Subcutaneous adipose tissue (tissue), 4 donors: ENCODE results near the gene IGSF8. TPM values are rescaled to one million over a fixed set of nuclear protein-coding genes. Genes with fewer than 3 reads are reported as not detected.

ENCODE experiments used
- total RNA-seq, 4 donors: library from RNA; depleted of rRNA; stranded (reverse); fragments of >200 nt; gene quantifications; one replicate each; pipeline ENCODE4 v1.1.0, GENCODE V29; 2016
- TF ChIP-seq, protein P1 (sequence below): fragments of 450-650 bp; IDR thresholded peaks from one replicate; pipeline ENCODE4 v1.5.1; 2016; ENCODE audit warnings: low read depth, mild to moderate bottlenecking, control low read depth, antibody characterized with exemption, moderate library complexity

IGSF8 gene
- total RNA-seq, 4 donors from 2014 or later: 6.4 to 28.8 (median 18.7) TPM

DNA sequence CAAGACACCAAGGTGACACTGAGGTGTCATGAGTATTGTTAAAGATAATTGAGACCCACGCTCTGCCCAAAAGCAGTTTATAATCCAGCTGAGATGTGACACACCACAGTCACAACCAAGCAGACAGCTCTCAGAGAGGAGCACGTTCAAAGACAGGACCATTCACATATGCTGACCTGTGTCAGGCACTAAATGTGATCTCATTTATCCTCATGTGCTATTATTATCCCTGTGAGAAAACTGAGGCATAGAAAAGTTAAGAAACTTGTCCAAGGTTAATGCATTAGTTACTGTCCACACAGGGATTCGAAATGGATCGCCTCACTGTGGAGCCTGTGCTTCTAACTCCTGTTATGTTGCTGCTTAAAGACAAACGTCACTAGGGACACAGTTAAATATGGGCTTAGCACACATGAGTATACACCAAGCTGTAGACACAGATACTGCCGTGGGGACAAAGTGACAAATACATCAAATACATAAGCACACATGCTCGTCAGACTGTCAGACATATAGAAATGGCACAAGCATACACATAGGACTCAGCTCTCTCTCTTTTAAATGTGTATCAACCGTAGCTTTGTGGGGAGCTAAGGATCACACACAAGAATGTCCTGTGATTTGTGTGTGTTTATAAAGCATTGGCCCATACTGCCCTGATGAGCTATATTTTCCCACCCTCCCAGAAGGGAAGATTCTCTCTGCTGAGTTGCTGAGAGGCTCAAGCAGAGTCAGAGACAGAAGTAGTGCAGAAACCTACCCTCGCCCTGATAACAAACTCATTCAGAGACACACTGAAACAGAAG, 3.5 kb upstream of the IGSF8 start:
- TF ChIP-seq, protein P1, sequence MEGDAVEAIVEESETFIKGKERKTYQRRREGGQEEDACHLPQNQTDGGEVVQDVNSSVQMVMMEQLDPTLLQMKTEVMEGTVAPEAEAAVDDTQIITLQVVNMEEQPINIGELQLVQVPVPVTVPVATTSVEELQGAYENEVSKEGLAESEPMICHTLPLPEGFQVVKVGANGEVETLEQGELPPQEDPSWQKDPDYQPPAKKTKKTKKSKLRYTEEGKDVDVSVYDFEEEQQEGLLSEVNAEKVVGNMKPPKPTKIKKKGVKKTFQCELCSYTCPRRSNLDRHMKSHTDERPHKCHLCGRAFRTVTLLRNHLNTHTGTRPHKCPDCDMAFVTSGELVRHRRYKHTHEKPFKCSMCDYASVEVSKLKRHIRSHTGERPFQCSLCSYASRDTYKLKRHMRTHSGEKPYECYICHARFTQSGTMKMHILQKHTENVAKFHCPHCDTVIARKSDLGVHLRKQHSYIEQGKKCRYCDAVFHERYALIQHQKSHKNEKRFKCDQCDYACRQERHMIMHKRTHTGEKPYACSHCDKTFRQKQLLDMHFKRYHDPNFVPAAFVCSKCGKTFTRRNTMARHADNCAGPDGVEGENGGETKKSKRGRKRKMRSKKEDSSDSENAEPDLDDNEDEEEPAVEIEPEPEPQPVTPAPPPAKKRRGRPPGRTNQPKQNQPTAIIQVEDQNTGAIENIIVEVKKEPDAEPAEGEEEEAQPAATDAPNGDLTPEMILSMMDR: no peak

DNA sequence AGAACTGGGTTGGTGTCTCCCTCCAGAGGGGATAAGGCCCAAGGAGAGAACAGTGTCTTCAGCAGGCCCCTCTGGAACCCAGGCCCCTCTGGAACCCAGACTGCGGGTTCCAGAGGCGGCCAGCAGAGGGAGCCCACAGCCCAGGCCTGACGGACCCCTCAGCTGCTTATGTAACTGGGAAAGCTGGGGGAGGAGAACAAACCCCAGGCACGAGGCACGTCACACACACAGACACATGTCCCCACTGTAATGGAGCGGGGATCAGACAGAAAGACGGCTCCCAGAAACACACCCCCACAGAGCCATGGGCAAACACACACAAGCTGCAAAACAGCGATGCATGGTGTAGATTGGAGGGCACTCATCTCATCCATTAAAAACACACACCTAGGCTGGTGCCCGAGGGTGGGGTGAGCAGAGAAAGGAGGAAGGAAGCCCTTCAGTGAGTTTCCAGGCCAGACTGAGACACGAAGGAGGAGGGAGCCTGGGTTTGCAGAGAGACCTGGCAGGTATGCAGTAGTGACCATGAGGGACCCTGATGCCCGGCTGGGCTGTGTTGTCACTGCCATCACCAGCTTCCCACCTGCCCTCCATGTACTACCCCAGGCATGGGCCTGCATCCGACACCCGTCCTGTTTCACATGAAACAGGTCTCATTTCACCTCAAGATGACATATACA, 2.8 kb upstream of the IGSF8 start:
- TF ChIP-seq, protein P1: no peak

DNA sequence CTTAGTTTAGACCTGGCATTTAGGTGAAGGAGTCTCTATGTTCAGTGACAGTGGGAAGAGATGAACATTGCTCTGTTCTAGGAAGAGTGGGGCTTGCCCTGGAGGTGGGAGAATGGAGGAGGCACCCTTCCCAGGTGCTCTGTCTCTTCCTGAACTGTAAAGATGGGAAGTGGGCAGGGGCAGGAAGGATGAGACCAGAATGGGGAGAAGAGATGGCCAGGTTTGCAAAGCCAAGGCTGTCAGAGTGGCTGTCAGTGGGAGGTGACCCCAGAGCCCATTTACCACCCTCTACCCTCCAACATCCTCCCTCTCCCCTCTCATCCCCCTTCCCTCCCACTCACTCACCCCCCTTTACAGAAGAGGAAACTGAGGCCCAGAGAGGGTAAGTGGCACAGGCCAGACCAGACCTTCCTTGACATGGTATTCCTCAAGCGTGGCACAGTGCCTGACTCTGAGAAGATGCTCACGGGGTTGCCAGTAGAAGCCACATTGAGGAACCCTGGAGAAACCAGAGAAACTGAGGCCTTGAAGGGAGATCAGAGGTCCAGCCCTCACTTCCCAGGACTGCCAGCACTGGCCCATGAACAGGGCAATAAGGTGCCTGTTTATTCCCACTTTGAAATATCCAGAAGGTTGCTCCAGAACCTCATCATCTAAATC, 1.4 kb upstream of the IGSF8 start:
- TF ChIP-seq, protein P1: no peak

DNA sequence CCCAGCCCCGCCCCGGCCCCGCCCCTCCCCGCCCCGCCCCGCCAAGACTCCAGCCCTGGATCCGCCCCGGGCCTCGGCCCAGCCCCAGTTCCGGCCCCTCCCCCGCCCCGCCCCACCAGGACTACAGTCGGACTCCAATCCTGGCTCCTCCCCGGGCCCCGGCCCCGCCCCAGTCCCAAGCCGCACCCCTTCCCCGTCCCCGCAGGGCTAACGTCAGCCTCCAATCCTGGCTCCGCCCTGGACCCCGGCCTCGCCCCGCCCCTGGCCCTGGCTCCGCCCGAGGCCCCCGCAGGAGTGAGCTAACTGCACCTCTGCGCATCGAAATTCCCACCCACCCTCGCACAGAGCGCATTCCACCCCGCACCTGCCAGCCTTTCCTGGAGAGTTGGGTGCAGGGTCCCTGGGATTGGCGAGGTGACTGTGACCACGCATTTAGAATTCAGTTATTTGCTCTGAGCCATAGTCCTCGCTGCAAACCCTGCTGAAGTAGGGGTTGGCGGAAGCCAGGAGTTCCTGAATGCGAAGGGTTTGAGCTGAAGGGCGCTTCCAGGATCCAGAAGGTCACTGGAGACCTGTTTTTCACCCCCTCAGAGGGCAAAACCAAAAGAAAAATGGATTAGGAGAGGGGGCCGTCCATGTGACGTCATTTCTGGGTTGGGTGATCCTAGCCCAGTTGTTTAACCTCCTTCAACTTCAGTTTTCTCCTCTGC, 588 bp upstream of the IGSF8 start:
- TF ChIP-seq, protein P1: no peak

DNA sequence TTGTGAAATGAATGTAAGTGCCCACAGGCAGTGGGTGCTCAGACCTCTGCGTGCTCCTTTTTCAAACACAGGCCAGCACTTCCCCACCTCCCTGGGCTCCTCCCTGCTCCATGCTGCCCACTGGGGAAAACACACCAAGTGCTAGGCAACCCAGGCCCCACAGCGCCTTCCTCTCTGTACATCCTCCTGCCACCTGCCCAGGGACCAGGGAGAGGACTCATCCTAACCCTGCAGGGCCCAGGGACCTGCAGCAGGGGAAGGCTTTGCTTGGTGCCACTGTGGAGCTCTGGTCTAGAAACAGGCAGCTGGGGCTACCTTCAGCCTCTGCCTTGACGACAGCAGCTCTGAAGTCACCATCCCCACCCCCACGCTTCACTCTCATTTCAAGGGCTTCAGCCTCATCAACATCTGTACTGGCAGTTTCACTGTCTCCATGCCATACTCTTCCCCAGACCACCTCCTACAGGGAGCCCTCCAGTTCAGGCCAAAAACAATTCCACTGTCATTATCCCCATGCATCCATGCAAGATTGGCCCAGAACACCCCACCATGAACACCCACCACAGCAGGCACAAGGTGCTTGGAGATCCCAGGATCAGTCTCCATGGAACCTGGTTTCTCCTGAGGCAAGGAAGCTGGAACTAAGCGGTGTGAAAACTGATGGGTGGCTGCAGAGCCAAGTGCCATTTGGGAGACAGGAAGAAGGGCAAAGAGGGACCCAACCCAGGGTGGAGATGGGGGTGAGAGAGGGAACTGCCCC, 1.1 kb downstream of the IGSF8 start:
- TF ChIP-seq, protein P1: no peak

DNA sequence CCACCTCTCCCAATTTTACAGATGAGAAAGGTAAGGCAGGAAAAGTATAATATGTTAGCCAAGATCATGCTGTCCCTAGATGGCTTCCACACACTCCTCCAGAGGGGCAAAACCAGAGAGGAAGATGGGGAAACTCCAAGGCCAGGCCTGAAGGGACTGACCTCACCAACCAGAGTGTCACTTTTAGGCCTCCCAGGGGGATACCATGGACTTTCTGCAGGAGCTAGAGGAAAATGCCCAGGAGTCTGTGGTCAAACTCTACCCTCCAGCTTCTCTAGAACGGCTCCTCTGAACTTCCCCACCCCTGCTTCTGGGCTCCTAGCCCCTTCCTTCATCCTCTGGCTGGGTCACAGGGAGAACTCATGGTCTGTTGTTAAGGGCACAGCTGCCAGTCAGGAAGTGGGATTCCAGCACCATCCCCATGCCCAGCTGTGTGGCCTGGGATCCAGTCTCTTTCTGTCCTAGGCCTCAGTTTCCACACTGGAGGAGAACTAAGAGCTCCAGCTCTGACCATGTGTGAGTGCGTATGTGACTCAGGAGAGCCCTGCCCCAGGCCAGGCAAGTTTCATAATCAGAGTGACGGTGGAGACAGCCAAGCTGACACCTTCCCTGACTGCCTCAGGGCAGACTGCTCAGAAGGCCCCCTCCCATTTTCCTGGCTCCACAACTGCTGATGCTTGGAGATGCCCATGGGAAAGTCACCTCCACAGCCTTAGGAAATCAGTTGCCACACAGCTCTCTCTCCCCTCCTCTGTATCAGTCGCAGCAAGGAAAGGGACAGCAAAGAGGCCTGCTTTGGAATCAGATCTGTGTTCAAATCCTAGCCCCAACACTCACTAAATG, 1.9 kb downstream of the IGSF8 start:
- TF ChIP-seq, protein P1: no peak
